Liver (tissue), 9 donors: Measurements from ENCODE around the gene TRPC4AP. TPM values are rescaled to one million over a fixed set of nuclear protein-coding genes. Genes with fewer than 3 reads are reported as not detected.

Experiments
- DNase-seq: peaks from one replicate; pipeline ENCODE4 v3.0.0-alpha.2; 2017; ENCODE audit warnings: low spot score
- H3K27ac ChIP-seq, 2 donors: one replicate each; pipeline ENCODE4 v1.7.0; 2013; ENCODE audit warnings: inconsistent platforms in 2 of 2, low read length in 2 of 2, control low read depth in 1 of 2, low read depth in 1 of 2, mild to moderate bottlenecking in 1 of 2
- H3K27me3 ChIP-seq, 4 donors: one replicate each; pipeline versions ENCODE4 v1.6.1 to v1.7.0; 2013; ENCODE audit warnings: low read length in 3 of 4, inconsistent platforms in 1 of 4, mild to moderate bottlenecking in 1 of 4, moderate library complexity in 1 of 4; ENCODE audit not compliant: control insufficient read depth in 4 of 4, insufficient read depth in 4 of 4
- H3K36me3 ChIP-seq, 4 donors: one replicate each; pipeline versions ENCODE4 v1.6.1 to v1.7.0; 2013; ENCODE audit warnings: low read length in 3 of 4, mild to moderate bottlenecking in 3 of 4, low read depth in 1 of 4, moderate library complexity in 1 of 4; ENCODE audit not compliant: control insufficient read depth in 4 of 4, insufficient read depth in 3 of 4
- H3K4me1 ChIP-seq, 4 donors: one replicate each; pipeline versions ENCODE4 v1.6.1 to v1.7.0; 2013; ENCODE audit warnings: low read length in 3 of 4, mild to moderate bottlenecking in 3 of 4, moderate library complexity in 1 of 4; ENCODE audit not compliant: control insufficient read depth in 4 of 4, insufficient read depth in 4 of 4
- H3K4me3 ChIP-seq, 3 donors: one replicate each; pipeline versions ENCODE4 v1.6.1 to v1.7.0; 2013; ENCODE audit warnings: low read length in 3 of 3, control low read depth in 1 of 3, low read depth in 1 of 3, mild to moderate bottlenecking in 1 of 3
- H3K9ac ChIP-seq, 2 donors: one replicate each; pipeline ENCODE4 v1.7.0; 2013; ENCODE audit warnings: low read length in 2 of 2, mild to moderate bottlenecking in 2 of 2, moderate library complexity in 2 of 2, control low read depth in 1 of 2, low read depth in 1 of 2
- H3K9me3 ChIP-seq, 4 donors: one replicate each; pipeline versions ENCODE4 v1.6.1 to v1.7.0; 2013; ENCODE audit warnings: low read length in 3 of 4; ENCODE audit not compliant: control insufficient read depth in 4 of 4
- ATF3 ChIP-seq: IDR thresholded peaks from 2 replicates; pipeline ENCODE4 v1.6.1; 2016; ENCODE audit warnings: antibody characterized with exemption
- EGR1 ChIP-seq, 2 donors: IDR thresholded peaks; 2 replicates each; pipeline ENCODE4 v1.6.1; 2016 to 2018; ENCODE audit warnings: antibody characterized with exemption in 2 of 2, low read depth in 2 of 2
- FOXA1 ChIP-seq: IDR thresholded peaks from 2 replicates; pipeline ENCODE4 v1.6.1; 2016; ENCODE audit warnings: antibody characterized with exemption
- GABPA ChIP-seq, 2 donors: IDR thresholded peaks in 1 of 2; conservative IDR thresholded peaks in 1 of 2; 2 replicates each; pipeline ENCODE4 v1.6.1; 2016; ENCODE audit warnings: antibody characterized with exemption in 2 of 2, mild to moderate bottlenecking in 1 of 2, moderate library complexity in 1 of 2
- HNF4A ChIP-seq, 2 donors: conservative IDR thresholded peaks; 2 replicates each; pipeline ENCODE4 v1.6.1; 2016; ENCODE audit warnings: antibody characterized with exemption in 2 of 2, mild to moderate bottlenecking in 2 of 2
- HNF4G ChIP-seq: IDR thresholded peaks from 2 replicates; pipeline ENCODE4 v1.6.1; 2016; ENCODE audit warnings: antibody characterized with exemption
- JUND ChIP-seq, 2 donors: IDR thresholded peaks; 2 replicates each; pipeline ENCODE4 v1.6.1; 2016; ENCODE audit warnings: antibody characterized with exemption in 2 of 2
- MAX ChIP-seq: IDR thresholded peaks from 2 replicates; pipeline ENCODE4 v1.6.1; 2016; ENCODE audit warnings: antibody characterized with exemption
- NR2F2 ChIP-seq: IDR thresholded peaks from 2 replicates; pipeline ENCODE4 v1.6.1; 2016; ENCODE audit warnings: antibody characterized with exemption
- RAD21 ChIP-seq, 2 donors: IDR thresholded peaks; 2 replicates each; pipeline ENCODE4 v1.6.1; 2016; ENCODE audit warnings: antibody characterized with exemption in 2 of 2, mild to moderate bottlenecking in 2 of 2
- REST ChIP-seq: IDR thresholded peaks from 2 replicates; pipeline ENCODE4 v1.6.1; 2016; ENCODE audit warnings: antibody characterized with exemption, mild to moderate bottlenecking
- RXRA ChIP-seq, 2 donors: IDR thresholded peaks; 2 replicates each; pipeline ENCODE4 v1.6.1; 2017 to 2018; ENCODE audit warnings: antibody characterized with exemption in 2 of 2, mild to moderate bottlenecking in 1 of 2
- TAF1 ChIP-seq: conservative IDR thresholded peaks from 2 replicates; pipeline ENCODE4 v1.6.1; 2016; ENCODE audit warnings: antibody characterized with exemption, mild to moderate bottlenecking
- YY1 ChIP-seq: IDR thresholded peaks from 2 replicates; pipeline ENCODE4 v1.6.1; 2016; ENCODE audit warnings: antibody characterized with exemption, mild to moderate bottlenecking
- ZBTB33 ChIP-seq: IDR thresholded peaks from 2 replicates; pipeline ENCODE4 v1.6.1; 2016; ENCODE audit warnings: antibody characterized with exemption
- WGBS: extraction: QIAGEN DNeasy Blood & Tissue Kit; methylation state at CpG from one replicate; pipeline ENCODE4 v1.1.7; 2013; 5-methylcytosine and 5-hydroxymethylcytosine counted together
- polyA plus RNA-seq, 2 donors: library from polyadenylated mRNA; stranded (reverse) in 1 of 2; unstranded in 1 of 2; fragments of 200-250 nt in 1 of 2; fragments of >200 nt in 1 of 2; fragmentation: Nextera tagmentation in 1 of 2; extraction: Ambion mirVana in 1 of 2; gene quantifications; one replicate each; pipeline versions ENCODE4 v1.2.1 to v1.2.3, GENCODE V29; 2013 to 2015
- total RNA-seq, 2 donors: library from RNA; depleted of rRNA; stranded (reverse); fragments of >200 nt; gene quantifications; one replicate each; pipeline ENCODE4 v1.2.3, GENCODE V29; 2014
- donor health status: healthy.
- donor health status: healthy.
- donor health status: healthy.
- donor health status: healthy.
- donor health status: healthy.

The TRPC4AP gene
- total and polyA plus RNA-seq, 4 donors, result 26.3 to 57.2 (median 33.8) TPM

- Histone ChIP-seq H3K36me3 (peaks cover 2 to 34% (median 19%) of the 10 kb centered on the region in 4 donors), H3K9ac (no peak overlapping the region), H3K27me3 (no peaks in the 10 kb centered on the region), H3K9me3 (no peaks in the 10 kb centered on the region), H3K27ac (no peak overlapping the region), H3K4me3 (no peak overlapping the region), H3K4me1 (no peaks in the 10 kb centered on the region)
- no peak for TF ChIP-seq TAF1
- TF ChIP-seq RXRA (IDR thresholded peaks at IDR 0.05), result no peak
- no peak for TF ChIP-seq ATF3
- no peak for TF ChIP-seq YY1
- TF ChIP-seq REST, result no peak
- no peak for TF ChIP-seq HNF4A (conservative IDR thresholded peaks at IDR 0.05)
- TF ChIP-seq JUND (IDR thresholded peaks at IDR 0.05), result no peak
- TF ChIP-seq FOXA1, result no peak
- TF ChIP-seq GABPA (IDR thresholded peaks at IDR 0.05 in 1 of 2, conservative IDR thresholded peaks at IDR 0.05 in 1 of 2), result no peak
- TF ChIP-seq HNF4G, result no peak
- TF ChIP-seq RAD21 (IDR thresholded peaks at IDR 0.05), result no peak
- TF ChIP-seq NR2F2, result no peak
- TF ChIP-seq MAX, result no peak
- no peak for DNase-seq
- WGBS, result 91% methylated on average over 6 of the region's 6 CpGs
Observed at GRCh38 chr20:35040646-35041045, 52.0 kb downstream of the TRPC4AP start.

GRCh38 chr20:35039846-35040489 is 52.6 kb downstream of the TRPC4AP start:
- no peak for TF ChIP-seq REST
- TF ChIP-seq EGR1 (IDR thresholded peaks at IDR 0.05; ENCODE audit: low read depth in 2 of 2), result no peak
- no peak for TF ChIP-seq ZBTB33
- TF ChIP-seq FOXA1, result no peak
- TF ChIP-seq NR2F2, result no peak
- no peak for TF ChIP-seq TAF1
- no peak for TF ChIP-seq JUND (IDR thresholded peaks at IDR 0.05)
- Histone ChIP-seq H3K4me3 (no peak overlapping the region), H3K9me3 (no peaks in the 10 kb centered on the region), H3K27me3 (no peaks in the 10 kb centered on the region), H3K4me1 (no peaks in the 10 kb centered on the region), H3K27ac (no peak overlapping the region), H3K9ac (no peak overlapping the region), H3K36me3 (peaks cover 2 to 37% (median 21%) of the 10 kb centered on the region in 4 donors)
- 82% methylated on average over 9 of the region's 9 CpGs for WGBS
- no peak for DNase-seq
